ENCODE results near the gene KRTCAP2. TPM values are rescaled to one million over a fixed set of nuclear protein-coding genes. Genes with fewer than 3 reads are reported as not detected.

Gene KRTCAP2
- total and polyA plus RNA-seq, 4 donors: 136 to 255 (median 161) TPM

- DNase-seq (peak; percentile 30 to 61), ATAC-seq (ENCODE audit: low FRiP score) (peak; percentile 6)
- Histone ChIP-seq H3K27me3 (ENCODE audit: control insufficient read depth in 1 of 2, insufficient read depth in 2 of 2, low read length in 1 of 2) (no peaks in the 10 kb centered on the region), H3K27ac (ENCODE audit: low read depth in 1 of 2, low read length in 2 of 2) (no peak overlapping the region), H3K9me3 (ENCODE audit: control insufficient read depth, low read length) (no peaks in the 10 kb centered on the region), H3K4me1 (ENCODE audit: control insufficient read depth in 1 of 2, insufficient read depth in 2 of 2, low read length in 2 of 2) (no peaks in the 10 kb centered on the region), H3K36me3 (ENCODE audit: control insufficient read depth in 1 of 2, insufficient read depth in 2 of 2, low read length in 1 of 2) (no peaks in the 10 kb centered on the region), H3K4me3 (ENCODE audit: low read length in 2 of 2) (no peak overlapping the region)
- WGBS, 2 donors: 71 to 75% methylated on average over 14 of the region's 14 CpGs
- intact Hi-C loops (cut with DNase I): no loop called here
Measured at GRCh38 chr1:155186794-155187455, 13.8 kb upstream of the KRTCAP2 start.

- Histone ChIP-seq H3K4me3 (ENCODE audit: low read length in 2 of 2) (no peak overlapping the region), H3K27me3 (ENCODE audit: control insufficient read depth in 1 of 2, insufficient read depth in 2 of 2, low read length in 1 of 2) (no peaks in the 10 kb centered on the region), H3K4me1 (ENCODE audit: control insufficient read depth in 1 of 2, insufficient read depth in 2 of 2, low read length in 2 of 2) (no peaks in the 10 kb centered on the region), H3K36me3 (ENCODE audit: control insufficient read depth in 1 of 2, insufficient read depth in 2 of 2, low read length in 1 of 2) (no peaks in the 10 kb centered on the region), H3K9me3 (ENCODE audit: control insufficient read depth, low read length) (no peaks in the 10 kb centered on the region), H3K27ac (ENCODE audit: low read depth in 1 of 2, low read length in 2 of 2) (no peak overlapping the region)
- 72 to 78% methylated on average over 8 of the region's 8 CpGs for WGBS, 2 donors
- DNase-seq (peak in 1 of 2 donors; percentile 32), ATAC-seq (ENCODE audit: low FRiP score) (no peak)
- intact Hi-C loops (cut with DNase I): no loop called here
Measured at GRCh38 chr1:155186067-155186793, 13.1 kb upstream of the KRTCAP2 start.

DNA sequence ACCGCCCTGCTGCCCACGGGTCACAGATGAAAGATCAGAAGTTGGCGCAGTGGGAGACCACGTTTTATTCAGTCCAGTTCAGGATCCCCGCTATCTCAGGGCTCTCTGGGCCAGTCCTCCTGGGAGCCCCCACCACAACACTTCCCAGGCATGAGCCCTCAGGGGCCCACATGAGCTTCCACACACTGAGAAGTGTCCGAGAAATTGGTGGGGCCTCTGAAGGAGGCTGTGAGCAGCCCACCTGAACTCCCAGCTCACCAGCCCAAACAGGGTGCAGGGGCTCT is 12.6 kb upstream of the KRTCAP2 start:
- H3K27me3 ChIP-seq (ENCODE audit: control insufficient read depth in 1 of 2, insufficient read depth in 2 of 2, low read length in 1 of 2): no peaks in the 10 kb centered on the region
- H3K4me1 ChIP-seq (ENCODE audit: control insufficient read depth in 1 of 2, insufficient read depth in 2 of 2, low read length in 2 of 2): no peaks in the 10 kb centered on the region
- H3K36me3 ChIP-seq (ENCODE audit: control insufficient read depth in 1 of 2, insufficient read depth in 2 of 2, low read length in 1 of 2): no peaks in the 10 kb centered on the region
- intact Hi-C loops (cut with DNase I): no loop called here
- no peak overlapping the region for H3K27ac ChIP-seq (ENCODE audit: low read depth in 1 of 2, low read length in 2 of 2)
- 74 to 85% methylated on average over 6 of the region's 6 CpGs for WGBS, 2 donors
- no peaks in the 10 kb centered on the region for H3K9me3 ChIP-seq (ENCODE audit: control insufficient read depth, low read length)
- no peak overlapping the region for H3K4me3 ChIP-seq (ENCODE audit: low read length in 2 of 2)
- DNase-seq (peak in 1 of 2 donors; percentile 60), ATAC-seq (ENCODE audit: low FRiP score) (no peak)

GRCh38 chr1:155184835-155185782 is 12.0 kb upstream of the KRTCAP2 start:
- Histone ChIP-seq H3K9me3 (ENCODE audit: control insufficient read depth, low read length) (no peaks in the 10 kb centered on the region), H3K4me3 (ENCODE audit: low read length in 2 of 2) (no peak overlapping the region), H3K27me3 (ENCODE audit: control insufficient read depth in 1 of 2, insufficient read depth in 2 of 2, low read length in 1 of 2) (no peaks in the 10 kb centered on the region), H3K36me3 (ENCODE audit: control insufficient read depth in 1 of 2, insufficient read depth in 2 of 2, low read length in 1 of 2) (no peaks in the 10 kb centered on the region), H3K27ac (ENCODE audit: low read depth in 1 of 2, low read length in 2 of 2) (no peak overlapping the region), H3K4me1 (ENCODE audit: control insufficient read depth in 1 of 2, insufficient read depth in 2 of 2, low read length in 2 of 2) (no peaks in the 10 kb centered on the region)
- intact Hi-C loops (cut with DNase I): no loop called here
- 62 to 65% methylated on average over 20 to 21 of the region's 21 CpGs for WGBS, 2 donors
- ATAC-seq (ENCODE audit: low FRiP score) (peak; percentile 50), DNase-seq (peak; percentile 77 to 81)

DNA sequence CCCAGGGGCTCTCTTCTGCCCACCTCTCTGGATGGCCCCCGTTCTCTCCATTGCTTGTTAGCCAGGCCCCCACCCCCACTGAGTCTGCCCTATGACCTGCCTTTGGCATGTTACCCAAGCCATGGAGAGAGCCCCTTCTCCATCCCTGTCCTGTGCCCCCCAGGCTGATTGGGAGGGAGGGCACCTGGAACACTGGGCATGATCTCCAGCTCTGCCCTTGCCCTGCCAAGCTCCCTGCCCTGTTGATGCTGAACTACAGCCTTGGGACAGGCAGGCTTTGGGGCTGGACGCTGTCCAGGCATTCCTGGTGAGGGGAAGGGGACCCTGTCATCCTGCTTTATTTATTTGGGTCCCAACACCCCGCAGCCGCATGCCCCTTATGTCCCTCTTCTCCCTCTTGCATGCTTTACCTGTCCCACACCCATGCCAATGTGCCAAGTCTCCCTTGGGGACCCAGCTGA is 11.3 kb upstream of the KRTCAP2 start:
- WGBS, 2 donors: 80 to 88% methylated on average over 4 of the region's 4 CpGs
- Histone ChIP-seq H3K4me3 (ENCODE audit: low read length in 2 of 2) (no peak overlapping the region), H3K4me1 (ENCODE audit: control insufficient read depth in 1 of 2, insufficient read depth in 2 of 2, low read length in 2 of 2) (no peaks in the 10 kb centered on the region), H3K27me3 (ENCODE audit: control insufficient read depth in 1 of 2, insufficient read depth in 2 of 2, low read length in 1 of 2) (no peaks in the 10 kb centered on the region), H3K27ac (ENCODE audit: low read depth in 1 of 2, low read length in 2 of 2) (no peak overlapping the region), H3K9me3 (ENCODE audit: control insufficient read depth, low read length) (no peaks in the 10 kb centered on the region), H3K36me3 (ENCODE audit: control insufficient read depth in 1 of 2, insufficient read depth in 2 of 2, low read length in 1 of 2) (no peaks in the 10 kb centered on the region)
- DNase-seq (peak; percentile 44 to 66), ATAC-seq (ENCODE audit: low FRiP score) (no peak)
- intact Hi-C loops (cut with DNase I): no loop called here

DNA sequence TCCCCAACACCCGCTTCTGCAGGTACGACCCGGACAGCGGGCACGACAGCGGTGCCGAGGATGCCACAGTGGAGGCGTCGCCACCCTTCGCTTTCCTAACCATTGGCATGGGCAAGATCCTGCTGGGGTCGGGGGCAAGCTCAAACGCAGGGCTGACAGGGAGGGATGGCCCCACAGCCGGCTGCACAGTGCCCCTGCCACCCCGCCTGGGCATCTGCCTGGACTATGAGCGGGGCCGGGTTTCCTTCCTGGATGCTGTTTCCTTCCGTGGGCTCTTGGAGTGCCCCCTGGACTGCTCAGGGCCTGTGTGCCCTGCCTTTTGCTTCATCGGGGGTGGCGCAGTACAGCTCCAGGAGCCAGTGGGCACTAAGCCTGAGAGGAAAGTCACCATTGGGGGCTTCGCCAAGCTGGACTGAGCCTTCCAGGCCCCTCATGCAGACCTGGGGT is 10.7 kb upstream of the KRTCAP2 start:
- intact Hi-C loops (cut with DNase I): no loop called here
- no peak overlapping the region for H3K4me3 ChIP-seq (ENCODE audit: low read length in 2 of 2)
- H3K27ac ChIP-seq (ENCODE audit: low read depth in 1 of 2, low read length in 2 of 2): no peak overlapping the region
- no peaks in the 10 kb centered on the region for H3K27me3 ChIP-seq (ENCODE audit: control insufficient read depth in 1 of 2, insufficient read depth in 2 of 2, low read length in 1 of 2)
- H3K36me3 ChIP-seq (ENCODE audit: control insufficient read depth in 1 of 2, insufficient read depth in 2 of 2, low read length in 1 of 2): no peaks in the 10 kb centered on the region
- no peaks in the 10 kb centered on the region for H3K9me3 ChIP-seq (ENCODE audit: control insufficient read depth, low read length)
- DNase-seq (peak; percentile 42 to 72), ATAC-seq (ENCODE audit: low FRiP score) (no peak)
- H3K4me1 ChIP-seq (ENCODE audit: control insufficient read depth in 1 of 2, insufficient read depth in 2 of 2, low read length in 2 of 2): no peaks in the 10 kb centered on the region
- WGBS, 2 donors: 93 to 94% methylated on average over 20 of the region's 20 CpGs

- H3K4me1 ChIP-seq (ENCODE audit: control insufficient read depth in 1 of 2, insufficient read depth in 2 of 2, low read length in 2 of 2): no peaks in the 10 kb centered on the region
- H3K27me3 ChIP-seq (ENCODE audit: control insufficient read depth in 1 of 2, insufficient read depth in 2 of 2, low read length in 1 of 2): no peaks in the 10 kb centered on the region
- intact Hi-C loops (cut with DNase I): no loop called here
- H3K9me3 ChIP-seq (ENCODE audit: control insufficient read depth, low read length): no peaks in the 10 kb centered on the region
- DNase-seq: peak in 1 of 2 donors; percentile 68
- ATAC-seq (ENCODE audit: low FRiP score): no peak
- WGBS, 2 donors: 94 to 95% methylated on average over 7 of the region's 7 CpGs
- H3K4me3 ChIP-seq (ENCODE audit: low read length in 2 of 2): no peak overlapping the region
- no peaks in the 10 kb centered on the region for H3K36me3 ChIP-seq (ENCODE audit: control insufficient read depth in 1 of 2, insufficient read depth in 2 of 2, low read length in 1 of 2)
- no peak overlapping the region for H3K27ac ChIP-seq (ENCODE audit: low read depth in 1 of 2, low read length in 2 of 2)
Measured at GRCh38 chr1:155182052-155182550, 9.0 kb upstream of the KRTCAP2 start.

- Histone ChIP-seq H3K36me3 (ENCODE audit: control insufficient read depth in 1 of 2, insufficient read depth in 2 of 2, low read length in 1 of 2) (no peaks in the 10 kb centered on the region), H3K4me1 (ENCODE audit: control insufficient read depth in 1 of 2, insufficient read depth in 2 of 2, low read length in 2 of 2) (no peaks in the 10 kb centered on the region), H3K9me3 (ENCODE audit: control insufficient read depth, low read length) (no peaks in the 10 kb centered on the region), H3K4me3 (ENCODE audit: low read length in 2 of 2) (no peak overlapping the region), H3K27me3 (ENCODE audit: control insufficient read depth in 1 of 2, insufficient read depth in 2 of 2, low read length in 1 of 2) (no peaks in the 10 kb centered on the region), H3K27ac (ENCODE audit: low read depth in 1 of 2, low read length in 2 of 2) (no peak overlapping the region)
- intact Hi-C loops (cut with DNase I): no loop called here
- DNase-seq: peak in 1 of 2 donors; percentile 19
- 95% methylated on average over 18 of the region's 18 CpGs for WGBS, 2 donors
- ATAC-seq (ENCODE audit: low FRiP score): no peak
Measured at GRCh38 chr1:155181371-155182051, 8.4 kb upstream of the KRTCAP2 start.

Measured in aorta (tissue), 5 donors.